KG1 (cell line): ENCODE results near the gene PAX1.

Experiments
- DNase-seq: peaks from one replicate; lab custom pipeline; 2025; lab: John Stamatoyannopoulos, UW

The PAX1 gene

DNA sequence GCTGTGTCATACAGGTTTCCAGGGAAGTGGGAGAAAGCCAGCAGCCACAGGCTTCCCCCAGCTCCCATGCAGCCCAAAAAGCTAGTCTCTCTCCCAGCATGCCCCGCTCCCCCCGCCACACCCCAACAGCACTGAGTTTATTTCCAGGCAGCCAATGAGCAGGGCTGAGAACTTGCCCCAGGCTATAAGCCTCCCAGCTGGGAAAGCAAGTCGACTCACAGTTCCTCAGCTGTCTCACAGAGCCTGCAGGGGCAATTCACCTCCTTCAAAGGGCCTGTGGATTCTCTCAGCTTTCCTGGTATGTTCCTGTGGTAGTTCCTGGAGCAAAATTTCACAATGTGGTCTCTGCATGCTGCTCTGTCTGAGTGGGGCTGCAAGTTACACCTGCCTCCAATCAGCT lies 34.2 kb downstream of the PAX1 start:
- no peak for DNase-seq

- no peak for DNase-seq
Observed at GRCh38 chr20:21741266-21741665, 35.8 kb downstream of the PAX1 start.

DNA sequence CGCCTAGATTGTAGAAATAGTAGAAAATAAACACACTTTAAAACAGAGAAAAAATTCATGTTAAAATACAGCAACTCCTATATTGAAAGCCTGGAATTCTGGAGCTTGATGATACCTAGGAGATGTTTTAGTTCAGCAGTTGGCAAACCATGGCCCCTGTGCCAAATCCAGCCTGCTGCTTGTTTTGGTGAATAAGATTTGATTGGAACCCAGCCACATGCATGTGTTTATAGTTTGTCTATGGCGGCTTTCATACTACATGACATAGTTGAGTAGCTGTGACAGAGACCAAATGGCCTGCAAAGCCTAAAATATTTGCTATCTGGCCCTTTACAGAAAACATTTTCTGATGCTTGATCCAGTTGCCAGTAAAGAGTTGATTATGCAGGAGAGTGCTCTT lies 57.2 kb downstream of the PAX1 start:
- no peak for DNase-seq

DNA sequence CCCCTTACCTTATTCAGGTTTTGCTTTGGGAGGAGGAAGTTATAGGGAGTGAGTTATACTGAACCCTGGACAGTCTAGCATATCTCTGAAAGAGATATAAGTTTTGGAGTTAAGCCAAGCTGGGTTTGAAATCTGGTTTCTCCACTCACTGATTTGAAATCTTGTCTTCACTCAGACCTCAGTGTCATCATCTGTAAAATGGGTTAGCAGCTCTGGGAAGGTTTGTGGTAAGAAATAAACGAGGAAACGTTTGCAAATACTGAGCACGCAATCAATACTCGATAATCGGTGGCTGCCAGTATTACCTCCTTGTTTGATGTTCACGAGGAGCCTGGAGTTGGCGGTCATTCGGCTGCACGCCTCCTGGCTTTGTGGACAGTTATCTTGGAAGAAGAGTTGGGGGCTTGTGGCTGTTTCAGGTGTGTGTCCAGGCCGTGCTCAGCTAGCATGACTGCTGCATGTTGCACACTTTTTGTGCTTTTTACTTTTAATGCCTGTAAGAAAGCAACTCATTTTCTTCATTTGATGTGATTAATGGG lies 61.8 kb downstream of the PAX1 start:
- DNase-seq = no peak

DNA sequence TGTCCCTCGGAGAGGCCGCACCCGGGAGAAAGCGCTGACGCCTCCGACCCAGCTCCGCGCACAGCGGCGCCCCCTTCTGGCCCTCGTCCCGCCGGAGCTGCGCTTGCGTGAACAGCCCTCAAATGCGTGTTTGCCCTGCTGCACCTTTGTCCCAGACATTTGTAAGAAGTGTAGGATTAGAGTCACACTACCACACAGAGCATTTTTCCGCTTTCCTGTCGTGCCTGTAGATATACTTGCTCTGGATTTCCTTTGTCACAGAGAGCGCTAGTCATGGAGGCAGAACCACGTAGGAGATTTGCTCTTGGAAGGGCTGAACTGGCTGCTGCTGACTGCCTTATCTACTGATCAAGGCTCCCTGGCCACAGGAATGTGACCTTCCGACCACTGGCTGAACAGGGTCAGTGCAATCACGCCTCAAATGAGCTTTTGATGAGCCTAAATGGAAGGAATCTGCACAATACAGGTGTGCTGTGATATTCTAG lies 62.3 kb downstream of the PAX1 start:
- no peak for DNase-seq
